Measurements from ENCODE around the gene SRP54. TPM values are rescaled to one million over a fixed set of nuclear protein-coding genes. Genes with fewer than 3 reads are reported as not detected.

SRP54 gene
- 54.8 to 71.4 TPM (median 56.4 TPM) in 5 replicates for total RNA-seq (2022; extraction: Qiagen RNA extraction)

GRCh38 chr14:34982421-34983147, at the start of gene SRP54:
Gene SRP54, plus strand, starts transcription at chr14:34982992. Its CDS starts 13,718 bp downstream, at chr14:34996710.

GRCh38 chr14:35046048-35046750, 63.4 kb downstream of the SRP54 start, which contains the start of gene FAM177A1:
Gene FAM177A1, plus strand, starts transcription at chr14:35046272. Its CDS starts 192 bp downstream, at chr14:35046464.

Other genes with a start within 250 kb of the SRP54 start
- 19.8 to 34.3 TPM (median 23.4 TPM) in 5 replicates for gene BAZ1A, start 107.6 kb upstream of the SRP54 start, total RNA-seq (2022; extraction: Qiagen RNA extraction)
- gene FAM177A1, start 63.3 kb downstream of the SRP54 start, total RNA-seq (2022; extraction: Qiagen RNA extraction): 107 to 122 TPM (median 116 TPM) in 5 replicates
- 24.7 to 27.7 TPM (median 25.4 TPM) in 5 replicates for gene PPP2R3C, start 139.0 kb downstream of the SRP54 start, total RNA-seq (2022; extraction: Qiagen RNA extraction)
- 32.8 to 43.2 TPM (median 36.5 TPM) in 5 replicates for gene PRORP, start 139.6 kb downstream of the SRP54 start, total RNA-seq (2022; extraction: Qiagen RNA extraction)

Measured in A549 treated with AZD2906 at 1 μM for 4 hours (cell line).